IPS-20b (cell line): Measurements from ENCODE around the gene ZNRD2.

Experiments used
- H3K27ac ChIP-seq: one replicate; pipeline ENCODE4 v1.5.1; 2013; ENCODE audit warnings: low read length
- H3K27me3 ChIP-seq: 2 replicates; pipeline ENCODE4 v1.6.1; 2013; ENCODE audit warnings: mild to moderate bottlenecking, low read length, inconsistent platforms; ENCODE audit not compliant: insufficient read depth
- H3K36me3 ChIP-seq: 2 replicates; pipeline ENCODE4 v1.6.1; 2013; ENCODE audit warnings: low read depth, mild to moderate bottlenecking, inconsistent platforms, low read length, moderate library complexity; ENCODE audit not compliant: insufficient read depth
- H3K4me1 ChIP-seq: 2 replicates; pipeline ENCODE4 v1.6.1; 2013; ENCODE audit warnings: mild to moderate bottlenecking, control low read depth, inconsistent platforms, low read length, moderate library complexity; ENCODE audit not compliant: insufficient read depth
- H3K4me3 ChIP-seq: 2 replicates; pipeline ENCODE4 v1.5.1; 2013; ENCODE audit warnings: mild to moderate bottlenecking, low read length, inconsistent platforms
- H3K9ac ChIP-seq: 2 replicates; pipeline ENCODE4 v1.6.1; 2013; ENCODE audit warnings: low read depth, mild to moderate bottlenecking, inconsistent platforms, low read length, moderate library complexity
- H3K9me3 ChIP-seq: 2 replicates; pipeline ENCODE4 v1.6.1; 2013; ENCODE audit warnings: mild to moderate bottlenecking, low read depth, low read length, inconsistent platforms; ENCODE audit not compliant: insufficient read depth

The ZNRD2 gene

DNA sequence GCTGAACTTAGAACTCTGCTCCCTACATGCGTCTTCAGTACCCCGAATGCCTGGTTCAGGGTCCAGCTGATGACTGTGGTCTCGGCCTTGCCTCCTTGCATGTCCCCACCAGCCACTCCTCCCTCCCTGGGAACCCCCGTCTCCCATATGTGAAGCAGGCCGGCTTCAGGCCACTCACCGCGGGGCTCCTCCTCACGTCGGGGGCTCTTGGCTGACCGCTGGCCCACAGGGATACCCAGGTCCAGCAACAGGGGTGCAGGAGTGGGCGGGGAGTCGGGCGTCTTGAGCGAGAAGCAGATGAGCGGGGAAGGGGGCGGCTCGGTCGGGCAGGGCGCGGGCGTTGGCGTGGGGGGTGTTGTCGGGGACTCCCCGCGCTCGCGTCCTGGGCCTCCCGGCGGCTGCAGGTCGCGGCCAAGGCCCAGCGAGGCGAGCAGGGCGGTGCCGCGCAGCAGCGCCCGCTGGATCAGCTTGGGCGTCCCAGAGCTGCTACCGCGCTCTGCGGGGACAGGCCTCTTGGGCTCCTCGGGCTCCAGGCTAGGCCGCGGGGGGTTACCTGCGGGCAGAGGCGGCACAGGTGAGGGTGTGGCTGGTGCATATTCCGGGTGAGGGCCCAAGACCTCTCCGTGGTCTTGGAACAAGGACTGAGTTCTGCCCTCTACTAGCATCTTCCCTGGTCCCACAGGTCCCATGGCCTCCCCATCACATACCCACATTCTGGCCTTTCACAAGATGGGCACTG, 29.1 kb downstream of the ZNRD2 start:
- H3K36me3 ChIP-seq: peaks cover 12% of the 10 kb centered on the region; the same call in 1 of the 2 replicates
- 0 out of 2 replicates have a peak, but pooled peaks cover under 1% of the 10 kb centered on the region for H3K27me3 ChIP-seq
- no peak overlapping the region for H3K27ac ChIP-seq
- H3K4me3 ChIP-seq: no peak overlapping the region
- H3K9me3 ChIP-seq: no peaks in the 10 kb centered on the region
- no peaks in the 10 kb centered on the region for H3K4me1 ChIP-seq
- H3K9ac ChIP-seq: no peak overlapping the region

DNA sequence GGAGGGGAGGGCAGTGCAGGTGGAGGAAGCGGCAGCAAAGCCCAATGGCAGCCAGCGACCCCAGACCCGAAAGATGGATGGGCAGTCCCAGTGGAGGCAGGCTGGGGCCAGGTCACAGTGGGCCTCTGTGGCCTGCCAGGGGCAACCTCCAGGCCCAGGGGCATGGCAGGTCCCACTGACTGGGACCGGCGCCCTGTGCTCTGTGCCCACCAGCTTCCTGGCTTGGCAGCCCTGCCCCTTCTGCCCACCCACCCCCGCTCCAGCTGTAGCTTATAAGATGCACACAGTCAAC, 29.6 kb downstream of the ZNRD2 start:
- Histone ChIP-seq H3K27ac (no peak overlapping the region), H3K36me3 (peaks cover 17% of the 10 kb centered on the region), H3K4me1 (no peaks in the 10 kb centered on the region), H3K4me3 (no peak overlapping the region), H3K27me3 (no peaks in the 10 kb centered on the region), H3K9me3 (no peaks in the 10 kb centered on the region), H3K9ac (no peak overlapping the region)

DNA sequence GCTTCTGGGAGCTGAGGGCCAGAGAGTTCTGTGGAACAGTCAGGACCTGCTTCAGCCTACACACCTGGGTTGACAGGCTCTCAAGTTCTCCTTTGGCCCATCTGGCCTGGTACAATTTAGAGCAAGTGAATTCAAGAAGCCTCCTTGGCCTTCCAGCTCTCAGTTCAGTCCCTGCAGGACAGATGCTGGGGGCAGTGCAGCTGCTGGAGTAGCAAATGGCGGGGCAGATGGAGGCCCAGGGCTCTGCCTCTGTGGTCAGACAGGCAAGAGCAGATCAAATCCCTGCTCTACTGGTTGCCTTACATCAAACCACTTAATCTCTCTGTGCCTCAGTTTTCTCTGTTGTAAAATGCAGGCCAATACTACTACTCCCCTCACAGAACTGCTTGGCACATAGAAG, 34.0 kb downstream of the ZNRD2 start:
- peaks cover 33% of the 10 kb centered on the region for H3K36me3 ChIP-seq

DNA sequence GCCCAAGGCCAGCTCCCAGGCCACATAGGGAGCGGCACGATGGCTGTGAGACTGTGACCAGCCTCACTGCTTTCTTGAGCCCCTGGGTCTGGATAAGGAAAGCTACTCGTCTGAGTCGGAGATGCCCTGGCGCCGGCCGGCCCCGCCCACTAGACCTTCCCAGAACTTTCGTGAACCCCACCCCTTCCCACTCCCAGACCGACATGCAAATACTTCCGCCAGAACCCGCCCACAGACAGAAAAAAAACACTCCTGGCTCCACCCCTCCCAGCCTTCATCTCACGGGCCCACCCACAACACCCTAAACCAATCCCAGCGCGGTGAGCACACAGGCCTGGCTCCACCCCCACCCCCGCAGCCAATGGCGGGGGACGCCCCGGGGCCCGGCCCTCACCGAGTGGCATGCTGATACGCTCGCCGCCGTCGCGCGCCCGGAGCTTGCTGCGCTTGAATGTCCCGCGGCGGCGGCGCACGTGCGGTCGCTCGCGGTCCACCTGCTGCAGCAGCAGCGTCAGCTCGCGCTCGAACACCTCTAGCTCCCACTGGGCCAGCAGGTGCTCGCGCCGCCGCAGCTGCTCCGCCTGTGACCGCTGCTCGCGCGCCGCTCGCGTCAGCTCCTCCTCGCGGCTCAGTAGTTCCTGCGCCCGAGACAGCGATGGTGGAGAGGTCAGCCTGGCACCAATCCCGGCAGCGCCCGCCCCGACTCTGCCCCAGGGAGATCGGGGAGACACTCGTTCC, 36.8 kb downstream of the ZNRD2 start:
- H3K27me3 ChIP-seq: 0 out of 2 replicates have a peak, but pooled peaks cover 6% of the 10 kb centered on the region
- no peak overlapping the region for H3K27ac ChIP-seq
- H3K9me3 ChIP-seq: no peaks in the 10 kb centered on the region
- H3K4me1 ChIP-seq: peaks cover 7% of the 10 kb centered on the region; the same call in 1 of the 2 replicates
- H3K9ac ChIP-seq: peak overlapping the region; percentile 48; the same call in 1 of the 2 replicates
- H3K4me3 ChIP-seq: peak overlapping the region; percentile 64; the same call in 1 of the 2 replicates
- peaks cover 37% of the 10 kb centered on the region for H3K36me3 ChIP-seq

More for the DNA sequence above, 34.0 kb downstream of the ZNRD2 start:
- Histone ChIP-seq H3K27me3 (0 out of 2 replicates have a peak, but pooled peaks cover 6% of the 10 kb centered on the region), H3K4me1 (peaks cover 7% of the 10 kb centered on the region; the same call in 1 of the 2 replicates), H3K9ac (no peak overlapping the region), H3K9me3 (no peaks in the 10 kb centered on the region), H3K27ac (no peak overlapping the region), H3K4me3 (no peak overlapping the region)

DNA sequence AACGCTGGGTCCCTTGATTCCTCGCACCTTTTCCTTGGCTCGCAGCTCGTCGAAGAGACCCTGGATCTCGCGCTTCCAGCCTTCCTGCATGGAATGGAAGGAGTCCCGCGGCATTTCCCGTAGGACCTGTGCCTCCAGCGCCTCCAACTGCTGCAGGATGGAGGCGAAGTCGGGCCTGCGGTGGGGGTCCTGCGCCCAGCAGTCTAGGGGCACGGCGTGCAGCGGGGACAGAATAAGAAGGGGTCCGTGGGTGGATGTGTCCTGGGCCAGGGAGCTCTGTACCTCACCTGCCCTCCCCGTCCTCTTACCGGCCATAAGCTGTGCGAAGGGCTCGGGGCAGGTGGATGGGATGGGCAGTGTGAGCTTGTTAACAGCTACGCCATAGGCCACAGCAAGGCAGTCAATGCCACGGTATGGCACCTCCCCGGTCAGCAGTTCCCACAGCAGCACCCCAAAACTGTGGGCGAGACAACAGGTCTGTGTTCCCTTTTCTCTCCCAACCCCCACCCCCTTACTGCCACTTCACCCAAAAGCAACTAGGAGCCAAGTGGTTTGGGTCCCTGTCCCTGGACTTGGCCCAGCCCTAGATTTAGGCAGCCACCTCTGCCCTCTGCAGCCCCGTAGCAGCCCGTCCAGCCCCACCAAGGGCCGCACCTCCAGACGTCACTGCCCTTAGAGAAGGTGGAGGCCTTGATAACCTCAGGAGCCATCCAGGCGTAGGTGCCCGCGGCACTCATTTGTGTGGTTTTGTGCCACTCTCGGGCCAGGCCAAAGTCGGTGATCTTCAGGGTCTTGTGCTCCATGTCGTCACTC, 37.5 kb downstream of the ZNRD2 start:
- Histone ChIP-seq H3K27ac (no peak overlapping the region), H3K4me3 (peak overlapping the region; percentile 64; the same call in 1 of the 2 replicates)

DNA sequence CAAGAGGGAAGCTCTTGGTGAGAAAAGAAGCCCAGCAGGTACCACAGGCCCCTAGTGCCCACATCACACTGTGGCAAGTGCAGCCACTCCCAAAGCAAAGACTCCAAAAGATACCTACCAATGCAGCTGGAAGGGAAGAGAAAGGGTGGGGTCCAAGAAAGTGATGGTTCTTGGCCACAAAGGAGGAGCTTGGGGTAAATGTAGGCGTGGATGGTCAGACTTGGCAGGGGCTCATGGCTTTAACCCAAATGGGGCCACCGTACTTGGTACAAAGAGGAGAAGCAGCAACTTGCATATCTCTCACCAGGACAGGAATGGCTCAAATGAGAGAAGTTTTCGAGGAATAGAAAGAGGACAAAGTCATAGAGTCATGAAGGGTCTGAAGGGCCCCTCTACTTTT, 39.0 kb downstream of the ZNRD2 start:
- Histone ChIP-seq H3K9ac (no peak overlapping the region), H3K36me3 (peaks cover 33% of the 10 kb centered on the region), H3K27ac (no peak overlapping the region), H3K4me3 (no peak overlapping the region), H3K4me1 (peaks cover 7% of the 10 kb centered on the region; the same call in 1 of the 2 replicates), H3K27me3 (0 out of 2 replicates have a peak, but pooled peaks cover 6% of the 10 kb centered on the region), H3K9me3 (no peaks in the 10 kb centered on the region)

More for the DNA sequence above, 37.5 kb downstream of the ZNRD2 start:
- Histone ChIP-seq H3K36me3 (peaks cover 43% of the 10 kb centered on the region), H3K4me1 (peaks cover 7% of the 10 kb centered on the region; the same call in 1 of the 2 replicates), H3K9me3 (no peaks in the 10 kb centered on the region), H3K27me3 (0 out of 2 replicates have a peak, but pooled peaks cover 6% of the 10 kb centered on the region), H3K9ac (peak overlapping the region; percentile 48; the same call in 1 of the 2 replicates)

DNA sequence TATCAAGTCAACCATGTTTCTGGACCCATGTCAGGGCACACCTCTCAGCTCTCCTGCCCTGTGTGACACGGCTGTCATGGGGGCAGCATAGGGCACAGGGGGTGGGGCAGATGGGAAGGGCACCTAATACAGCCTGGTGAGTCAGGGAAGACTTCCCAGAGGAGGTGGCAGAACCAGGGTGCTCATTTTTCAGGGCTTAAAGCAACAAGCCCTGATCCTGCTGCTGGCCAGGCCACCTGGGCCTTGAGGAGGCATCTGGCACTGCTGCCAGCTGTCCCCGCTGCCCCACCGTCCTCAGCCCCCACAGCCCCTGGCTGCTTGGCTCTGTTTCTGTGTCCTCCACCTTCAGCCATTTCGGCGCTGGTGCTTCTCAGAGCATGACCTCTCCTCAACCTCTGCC, 39.4 kb downstream of the ZNRD2 start:
- Histone ChIP-seq H3K9ac (no peak overlapping the region), H3K4me1 (peaks cover 7% of the 10 kb centered on the region; the same call in 1 of the 2 replicates), H3K36me3 (peaks cover 28% of the 10 kb centered on the region), H3K27ac (no peak overlapping the region), H3K4me3 (no peak overlapping the region), H3K27me3 (0 out of 2 replicates have a peak, but pooled peaks cover 6% of the 10 kb centered on the region), H3K9me3 (no peaks in the 10 kb centered on the region)

DNA sequence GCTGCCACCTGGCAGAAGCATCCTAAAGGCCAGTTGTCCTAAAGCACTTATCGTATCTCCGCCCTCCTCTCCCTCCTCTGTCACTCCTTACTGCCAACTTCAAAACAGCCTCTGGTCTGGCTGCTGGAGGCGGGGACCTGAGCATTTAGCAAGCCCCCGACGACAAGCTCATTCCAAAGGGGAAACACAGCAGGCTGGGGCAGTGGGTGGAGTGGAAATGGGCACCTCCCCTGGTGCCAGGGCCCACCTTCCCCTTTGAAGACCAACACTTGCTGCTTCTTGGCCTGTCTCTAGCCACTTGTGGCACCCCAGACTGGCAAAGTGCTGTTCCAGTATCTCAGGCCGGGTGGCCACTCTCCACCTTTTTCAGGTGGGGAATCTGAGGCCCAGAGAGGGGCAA, 40.1 kb downstream of the ZNRD2 start:
- Histone ChIP-seq H3K27me3 (0 out of 2 replicates have a peak, but pooled peaks cover 6% of the 10 kb centered on the region), H3K9ac (no peak overlapping the region), H3K36me3 (peaks cover 21% of the 10 kb centered on the region), H3K4me3 (no peak overlapping the region), H3K4me1 (peaks cover 7% of the 10 kb centered on the region; the same call in 1 of the 2 replicates), H3K9me3 (no peaks in the 10 kb centered on the region), H3K27ac (no peak overlapping the region)

DNA sequence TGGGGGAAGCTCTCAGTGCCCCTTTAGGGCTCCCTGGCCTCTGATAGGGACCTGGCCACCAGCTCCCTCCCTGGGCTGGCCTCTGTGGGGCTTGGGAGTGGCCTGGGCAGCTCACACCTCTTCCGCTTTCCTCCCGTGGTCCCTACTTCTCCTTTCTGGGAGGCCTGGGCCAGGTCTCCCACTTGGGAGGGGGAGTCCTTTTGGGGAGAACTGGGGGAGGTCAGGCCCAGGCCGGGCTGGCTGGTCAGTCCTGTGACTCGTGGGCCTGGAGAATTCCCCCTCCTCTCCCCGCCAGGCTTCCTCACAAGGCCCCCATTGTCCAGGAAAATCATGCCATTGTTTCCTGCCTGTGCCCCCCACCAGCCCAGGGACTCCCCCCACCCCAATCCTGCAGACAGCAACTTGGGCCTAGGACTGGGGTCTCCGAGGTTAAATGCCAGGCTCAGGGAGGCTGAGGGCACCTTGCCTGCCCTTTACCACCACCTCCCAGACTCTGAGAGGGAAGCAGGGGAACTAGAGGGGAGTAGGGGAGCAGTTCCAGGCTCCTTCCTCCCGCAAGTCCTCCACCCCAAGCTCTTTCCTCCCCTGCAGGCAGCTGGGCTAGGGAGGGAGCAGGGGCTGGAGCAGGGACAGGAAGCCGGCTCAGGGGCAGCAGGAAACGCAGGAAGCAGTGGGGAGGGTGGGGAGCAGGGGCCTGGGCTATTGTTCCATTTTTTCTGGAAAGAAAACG, 40.9 kb downstream of the ZNRD2 start:
- Histone ChIP-seq H3K4me3 (peak overlapping the region; percentile 29; the same call in 1 of the 2 replicates), H3K4me1 (peaks cover 6% of the 10 kb centered on the region; the same call in 1 of the 2 replicates), H3K27me3 (0 out of 2 replicates have a peak, but pooled peaks cover 6% of the 10 kb centered on the region), H3K9me3 (no peaks in the 10 kb centered on the region), H3K27ac (no peak overlapping the region), H3K36me3 (peaks cover 14% of the 10 kb centered on the region), H3K9ac (peak overlapping the region; percentile 25; the same call in 1 of the 2 replicates)

DNA sequence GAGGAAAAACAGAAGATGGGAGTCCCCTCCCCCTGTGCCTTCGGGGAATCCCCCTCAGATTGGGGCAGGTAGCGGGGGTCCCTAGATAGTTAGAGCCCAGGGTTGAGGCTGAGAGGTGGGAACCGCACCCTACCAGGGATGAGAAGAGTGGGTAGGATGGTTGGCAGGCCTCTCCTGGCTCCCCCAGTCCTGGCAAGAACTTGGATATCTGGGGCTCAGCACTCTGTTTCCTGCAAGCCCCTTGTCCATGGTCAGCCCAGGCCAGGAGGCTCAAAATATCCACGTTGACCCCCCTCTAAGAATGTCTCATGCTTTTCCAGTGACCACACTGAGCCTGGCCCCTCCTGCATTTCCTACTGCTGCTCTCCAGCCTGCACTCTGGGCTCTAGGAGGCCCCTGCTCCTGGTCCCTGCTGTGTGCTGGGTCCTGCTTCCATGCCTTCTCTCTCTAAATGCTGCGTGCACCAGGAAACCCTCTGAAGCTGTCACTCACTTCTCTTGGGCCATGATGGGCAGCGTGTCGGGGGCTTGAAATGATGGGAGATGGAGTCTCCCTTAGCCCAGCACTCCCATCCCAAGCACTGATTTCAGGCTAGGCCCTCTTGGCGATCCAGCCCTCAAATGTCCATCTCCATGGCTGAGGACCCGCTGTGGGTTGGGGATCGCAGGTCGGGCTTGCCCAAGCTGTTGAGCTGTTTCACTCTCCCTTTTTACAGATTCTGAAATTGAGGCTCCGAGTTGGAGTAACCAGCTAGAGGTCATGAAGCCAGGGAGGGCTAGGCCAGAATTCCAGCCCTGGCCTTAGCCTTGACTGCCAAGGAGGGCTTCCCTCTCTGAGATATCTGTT, 41.7 kb downstream of the ZNRD2 start:
- Histone ChIP-seq H3K27me3 (0 out of 2 replicates have a peak, but pooled peaks cover 6% of the 10 kb centered on the region), H3K27ac (no peak overlapping the region), H3K4me1 (peaks cover 5% of the 10 kb centered on the region; the same call in 1 of the 2 replicates), H3K36me3 (peaks cover 15% of the 10 kb centered on the region), H3K4me3 (peak overlapping the region; percentile 29; the same call in 1 of the 2 replicates), H3K9me3 (no peaks in the 10 kb centered on the region), H3K9ac (peak overlapping the region; percentile 25; the same call in 1 of the 2 replicates)
